Pons (tissue), 1 donor: Measurements from ENCODE around the gene CAPN3.

Source experiments
- DNase-seq: peaks from one replicate; pipeline ENCODE4 v3.0.0-alpha.2; 2016; ENCODE audit warnings: low spot score

Gene CAPN3

DNA sequence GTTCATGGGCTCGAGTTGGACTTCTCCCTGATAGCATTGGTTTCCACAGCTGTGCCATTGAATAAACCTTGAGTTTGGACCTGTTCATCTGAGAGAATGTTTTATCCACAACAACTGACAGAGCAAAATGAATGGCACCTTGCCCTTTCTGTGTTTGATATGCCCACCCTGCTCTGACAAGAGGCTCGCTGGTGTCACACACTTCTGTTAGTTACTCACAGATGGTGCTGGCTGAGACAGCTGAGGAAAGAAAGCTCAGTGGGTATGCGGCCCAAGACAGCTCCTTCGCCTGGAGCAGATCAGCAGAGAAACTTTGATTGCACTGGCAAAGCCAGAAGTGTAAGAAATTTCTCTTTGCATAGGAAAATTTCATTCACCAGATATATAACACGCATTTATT is 2.5 kb upstream of the CAPN3 start:
- DNase-seq = no peak

DNA sequence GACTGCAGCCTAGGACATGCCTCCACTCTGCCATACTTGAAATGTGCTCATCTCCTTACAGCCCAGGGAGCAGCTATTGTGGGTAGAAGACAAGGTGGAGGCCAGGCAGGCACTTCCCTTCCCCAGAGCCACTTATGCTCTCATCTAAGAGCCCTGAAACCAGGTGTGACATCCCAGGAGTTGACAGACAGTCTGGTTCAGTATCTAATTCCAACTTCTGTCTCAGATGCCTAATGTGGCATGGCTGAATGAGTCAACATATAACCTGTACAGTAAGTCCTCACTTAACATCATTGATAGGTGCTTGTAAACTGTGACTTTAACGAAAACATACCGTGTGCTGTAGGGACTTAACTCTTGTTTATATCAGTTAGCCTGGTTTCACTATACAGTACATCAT is 1.2 kb upstream of the CAPN3 start:
- no peak for DNase-seq

DNA sequence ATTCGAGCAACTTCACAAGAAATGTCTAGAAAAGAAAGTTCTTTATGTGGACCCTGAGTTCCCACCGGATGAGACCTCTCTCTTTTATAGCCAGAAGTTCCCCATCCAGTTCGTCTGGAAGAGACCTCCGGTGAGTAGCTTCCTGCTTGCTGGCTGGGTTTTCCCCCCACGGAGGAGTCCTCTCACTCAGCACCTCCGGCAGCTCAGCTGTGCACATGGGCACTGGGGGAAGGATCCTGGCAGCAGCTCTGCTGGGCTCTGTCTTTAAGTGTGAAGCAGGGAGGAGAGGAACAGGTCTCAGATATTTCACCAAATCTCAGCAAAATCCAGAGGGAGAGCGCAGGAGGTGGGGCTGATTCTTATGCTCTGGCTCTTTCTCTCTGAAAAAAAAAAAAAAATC is 684 bp downstream of the CAPN3 start:
- no peak for DNase-seq

DNA sequence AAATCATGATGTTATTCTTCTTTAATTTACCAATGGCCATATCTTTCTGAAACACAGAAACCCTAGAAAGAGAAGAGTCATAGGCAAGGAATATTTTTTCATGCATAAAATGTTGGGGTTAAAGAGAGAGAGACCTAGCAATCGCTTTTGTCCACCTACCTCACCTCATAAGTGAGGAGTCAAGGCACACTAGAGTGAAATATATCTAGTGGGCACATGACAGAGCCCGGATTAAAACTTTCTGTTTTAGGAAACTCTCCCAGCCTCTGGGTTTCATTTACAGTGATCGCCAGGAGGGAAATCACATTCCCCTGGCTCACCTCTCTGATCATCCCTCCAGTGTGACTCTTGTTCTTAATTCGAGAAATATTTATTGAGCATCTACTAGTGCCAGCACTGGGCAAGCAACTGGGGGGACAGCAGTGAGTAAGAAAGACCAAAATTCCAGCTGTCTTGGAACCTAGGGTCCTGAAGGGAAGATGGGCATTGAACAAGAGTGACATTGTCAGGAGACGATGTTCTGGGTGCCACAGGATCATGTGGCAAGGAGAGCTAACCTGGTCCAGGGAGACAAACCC is 1.3 kb downstream of the CAPN3 start:
- no peak for DNase-seq

DNA sequence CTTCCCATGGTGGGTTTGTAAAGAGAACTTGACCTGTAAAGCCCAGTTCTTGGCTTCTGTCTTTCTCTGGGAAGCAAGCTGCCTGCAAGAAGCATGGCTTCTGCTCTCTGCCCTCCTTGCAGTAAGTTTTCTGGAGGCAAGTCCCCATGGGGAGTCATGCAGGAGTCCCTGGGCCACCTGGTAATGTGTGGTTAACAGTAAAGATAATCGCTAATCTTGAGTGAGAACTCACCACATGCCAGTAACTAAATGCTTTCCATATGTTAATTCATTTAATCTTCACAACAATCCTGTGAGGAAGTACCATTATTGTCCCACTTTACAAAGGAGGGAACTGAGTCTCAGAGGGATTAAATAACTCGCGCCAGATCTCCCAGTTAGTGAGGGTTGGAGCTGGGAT is 4.2 kb downstream of the CAPN3 start:
- no peak for DNase-seq

DNA sequence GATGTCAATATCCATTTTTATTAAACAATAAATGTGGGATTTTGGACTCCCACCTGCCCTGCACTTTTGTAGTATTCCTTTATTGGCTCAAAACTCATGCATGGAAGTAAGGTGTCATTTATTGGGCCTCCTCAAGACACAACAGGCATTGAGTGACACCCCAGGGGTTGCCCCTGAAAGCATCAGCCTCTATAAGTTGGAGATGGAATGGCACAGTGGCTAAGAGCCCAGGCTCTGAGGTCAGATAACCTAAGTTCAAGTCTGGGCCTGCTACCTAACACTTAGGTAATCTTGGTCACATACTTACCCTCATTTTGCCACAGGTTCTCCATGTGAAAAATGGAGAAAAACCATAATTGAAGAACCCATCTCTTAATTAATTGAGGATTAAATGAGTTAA is 4.6 kb downstream of the CAPN3 start:
- no peak for DNase-seq

DNA sequence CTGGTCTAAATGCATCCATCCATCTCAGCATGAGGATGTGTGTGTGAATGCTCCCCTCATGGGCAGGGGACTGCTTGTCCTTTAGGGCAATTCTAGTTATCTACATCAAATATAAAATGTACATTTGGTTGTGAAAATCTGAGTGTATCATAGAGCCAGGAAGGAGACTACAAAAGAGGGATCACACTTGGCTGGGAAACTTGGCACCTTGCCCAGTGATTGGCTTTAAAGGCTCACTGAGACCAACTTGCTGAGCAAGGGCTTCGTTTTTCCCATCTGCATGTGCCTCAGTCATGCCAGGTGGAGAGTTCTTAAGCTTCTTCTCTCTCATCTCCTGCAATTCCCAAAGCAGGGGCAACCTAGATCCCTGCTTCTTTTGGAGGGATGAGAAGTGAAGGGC is 5.2 kb downstream of the CAPN3 start:
- DNase-seq = peak; percentile 7

DNA sequence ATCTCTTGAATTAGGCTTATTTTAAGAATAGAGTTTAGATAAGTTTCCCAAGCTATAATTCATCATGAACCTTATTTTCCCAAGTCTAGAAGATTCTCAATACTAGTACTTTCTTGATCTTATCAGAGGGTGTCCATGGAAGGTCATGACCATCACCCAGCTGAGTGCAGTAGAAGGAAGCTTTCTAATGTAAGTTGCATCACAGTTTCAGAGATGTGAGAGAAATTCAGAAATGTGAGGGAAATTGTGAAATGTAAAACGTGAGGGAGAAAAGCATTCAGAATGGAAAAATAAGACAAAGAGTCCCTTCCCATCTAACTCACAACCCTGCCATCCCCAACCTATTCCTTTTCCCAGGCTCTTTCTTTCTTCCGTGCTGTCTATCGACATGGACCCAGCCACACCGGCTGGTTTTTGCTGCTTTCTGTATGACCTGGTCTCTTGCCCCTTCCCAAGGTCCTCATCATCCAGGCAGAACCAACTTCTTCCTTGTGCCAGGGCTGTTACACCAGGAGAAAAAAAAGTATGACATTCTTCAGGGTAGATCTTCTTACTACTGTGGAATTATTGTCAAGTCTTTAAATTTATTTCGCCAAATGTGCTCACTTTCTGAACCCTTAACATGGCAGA is 6.7 kb downstream of the CAPN3 start:
- no peak for DNase-seq

DNA sequence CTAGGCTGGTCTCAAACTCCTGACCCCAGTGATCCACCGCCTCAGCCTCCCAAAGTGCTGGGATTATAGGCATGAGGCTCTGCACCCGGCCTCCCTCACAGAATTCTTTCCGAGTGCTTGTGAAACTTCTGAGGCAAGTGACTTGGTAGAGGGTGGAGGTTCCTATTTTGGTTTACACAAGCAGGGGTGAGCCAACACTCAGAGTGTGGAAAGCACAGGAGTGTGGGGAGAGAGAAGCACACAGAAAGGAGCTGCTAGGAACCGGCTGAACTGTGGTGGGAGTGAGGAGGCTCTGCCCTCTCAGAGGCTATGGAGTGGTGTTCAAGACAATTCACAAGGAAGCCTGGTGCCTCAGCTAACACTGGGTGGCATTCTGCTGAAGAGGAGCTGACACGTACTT is 7.7 kb downstream of the CAPN3 start:
- DNase-seq = no peak

DNA sequence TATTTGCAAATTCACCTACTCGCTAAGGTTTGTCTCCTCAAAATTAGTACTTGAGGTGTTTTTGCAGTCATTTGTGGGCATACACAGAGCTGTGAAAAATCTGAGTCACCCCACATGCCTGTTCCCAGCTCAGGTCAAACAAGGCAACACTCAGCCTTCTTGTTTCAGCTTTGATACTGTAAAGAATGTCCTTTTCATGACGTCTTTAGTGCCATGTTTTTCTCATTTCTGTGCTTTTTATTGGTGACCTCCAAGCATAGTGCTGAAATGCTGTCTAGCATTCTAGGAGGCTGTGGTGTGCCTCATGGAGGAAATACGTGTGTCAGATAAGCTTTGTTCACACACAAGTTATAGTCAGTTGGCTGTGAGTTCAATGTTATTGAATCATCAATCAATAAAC is 8.8 kb downstream of the CAPN3 start:
- no peak for DNase-seq

DNA sequence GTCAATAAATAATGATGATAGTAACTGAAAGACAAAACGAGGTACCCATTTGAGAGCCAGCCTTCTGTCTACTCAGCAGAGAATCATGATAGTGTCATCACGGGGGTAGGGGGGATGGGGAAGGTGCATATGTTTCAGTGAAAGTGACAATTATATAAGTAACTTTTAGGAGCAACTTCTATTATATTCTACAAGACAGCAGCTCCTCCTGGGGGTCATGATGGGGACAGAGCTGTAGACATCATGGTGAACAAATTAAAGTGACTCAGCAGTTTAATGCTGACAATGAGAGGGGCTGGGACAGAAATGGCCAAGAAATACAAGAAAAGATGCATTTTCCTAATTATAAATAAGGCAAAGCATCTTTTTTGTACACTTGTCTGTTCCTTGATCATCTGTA is 11.8 kb downstream of the CAPN3 start:
- DNase-seq = no peak

DNA sequence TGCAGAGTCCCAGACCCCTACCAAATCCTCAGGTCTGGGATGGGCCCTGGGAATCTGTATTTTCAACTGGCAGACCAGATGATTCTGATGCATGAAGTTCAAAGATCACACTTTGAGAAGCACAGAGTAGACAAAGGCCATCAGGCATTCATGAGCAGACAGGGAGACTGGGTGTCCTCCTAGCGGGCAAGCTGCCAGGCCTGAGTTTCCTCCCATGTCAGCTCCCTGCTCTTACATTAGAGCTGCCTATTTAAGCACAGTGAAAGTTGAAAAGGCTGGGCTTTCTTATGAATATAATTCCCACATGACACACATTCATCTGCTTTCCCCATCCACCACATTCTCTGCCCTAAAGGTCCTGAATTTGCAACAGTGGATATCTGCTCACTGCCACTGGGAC is 14.0 kb downstream of the CAPN3 start:
- peak; percentile 17 for DNase-seq

DNA sequence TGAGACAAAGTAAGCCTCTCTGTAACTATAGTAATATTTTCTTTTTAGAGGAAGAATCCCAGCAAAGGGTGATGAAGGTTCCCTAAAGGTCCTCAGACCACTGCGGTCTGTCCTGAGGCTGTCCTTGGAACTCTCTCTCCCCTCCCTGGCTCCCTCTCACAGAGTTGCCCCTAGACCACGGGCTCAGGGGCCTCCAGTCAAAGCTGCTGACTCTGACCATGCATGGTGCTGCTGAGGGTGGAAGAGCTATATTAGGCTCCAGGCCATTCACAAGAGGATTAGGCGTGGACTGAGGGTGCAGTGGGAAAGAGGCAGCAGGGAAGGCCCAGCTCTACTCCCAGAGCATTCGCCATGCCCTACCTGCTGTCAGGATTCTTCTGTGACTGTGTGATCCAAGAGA is 14.6 kb downstream of the CAPN3 start:
- DNase-seq = no peak

DNA sequence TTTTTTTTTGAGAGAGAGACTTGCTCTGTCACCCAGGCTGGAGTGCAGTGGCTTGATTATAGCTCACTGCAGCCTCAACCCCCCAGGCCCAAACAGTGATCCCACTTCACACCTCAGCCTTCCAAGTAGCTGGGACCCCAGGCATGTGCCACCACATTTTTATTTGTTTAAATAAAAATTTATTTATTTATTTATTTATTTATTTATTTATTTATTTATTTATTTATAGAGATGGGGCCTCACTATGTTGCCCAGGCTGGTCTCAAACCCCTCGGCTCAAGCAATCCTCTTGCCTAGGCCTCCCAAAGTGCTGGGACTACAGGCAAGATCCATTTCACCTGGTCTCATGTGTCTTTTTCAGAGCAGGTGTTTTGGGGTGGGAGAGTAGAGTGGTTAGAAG is 15.5 kb downstream of the CAPN3 start:
- DNase-seq = no peak

DNA sequence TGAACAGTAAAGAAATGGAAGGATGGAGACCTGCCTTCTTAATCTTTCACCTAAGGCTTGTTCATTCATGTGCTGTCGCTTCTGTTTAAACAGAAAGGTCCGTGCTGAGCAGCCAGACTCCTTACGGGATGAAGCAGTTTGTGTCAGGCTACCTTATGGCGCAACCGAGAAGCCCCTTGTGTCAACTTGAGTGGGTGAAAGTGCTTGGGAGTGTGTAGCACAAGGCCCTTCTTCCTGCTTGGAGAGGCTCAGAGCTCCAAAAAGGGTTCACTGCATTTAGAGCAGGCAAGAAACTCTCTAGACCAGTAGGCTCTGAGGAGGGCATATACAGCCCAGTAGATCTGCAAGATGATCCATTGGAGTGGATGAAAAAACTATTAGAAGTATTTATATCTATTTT is 16.0 kb downstream of the CAPN3 start:
- no peak for DNase-seq

DNA sequence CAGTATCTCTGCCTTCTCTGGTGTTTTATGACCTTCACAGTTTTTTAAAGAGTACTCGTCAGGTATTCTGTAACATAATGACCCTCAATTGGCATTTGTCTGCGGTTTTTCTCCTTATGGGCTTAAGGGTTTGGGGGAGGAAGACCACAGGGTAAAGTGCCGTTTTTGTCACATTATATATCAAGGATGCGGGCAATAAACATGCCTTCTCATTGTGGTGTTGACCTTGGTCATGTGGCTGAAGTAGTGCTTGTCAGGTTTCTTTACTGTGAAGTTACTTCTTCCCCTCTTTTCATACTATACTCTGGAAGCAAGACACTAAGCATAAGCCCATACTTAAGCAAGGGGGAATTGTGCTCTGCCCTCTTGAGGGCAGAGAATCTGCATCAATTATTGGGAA is 16.6 kb downstream of the CAPN3 start:
- DNase-seq = no peak

DNA sequence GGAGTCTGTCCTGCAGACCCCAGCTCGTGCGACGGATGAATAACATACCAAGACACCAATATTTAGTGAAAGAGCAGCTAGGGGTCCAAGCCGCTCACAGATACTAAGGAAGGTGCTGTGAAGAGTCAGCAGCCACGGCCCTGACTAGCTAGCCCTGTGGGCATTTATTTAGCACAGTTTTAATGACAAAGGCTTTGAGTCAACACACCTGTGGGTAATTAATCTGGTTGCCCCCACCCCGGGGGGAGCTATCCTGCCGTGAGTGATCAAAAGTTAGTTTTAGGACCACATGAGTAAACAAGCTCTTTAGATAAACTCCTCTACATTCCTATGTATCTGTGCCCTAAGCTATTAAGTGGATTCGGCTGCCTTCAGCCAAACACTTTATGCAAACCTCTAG is 18.7 kb downstream of the CAPN3 start:
- DNase-seq = no peak

DNA sequence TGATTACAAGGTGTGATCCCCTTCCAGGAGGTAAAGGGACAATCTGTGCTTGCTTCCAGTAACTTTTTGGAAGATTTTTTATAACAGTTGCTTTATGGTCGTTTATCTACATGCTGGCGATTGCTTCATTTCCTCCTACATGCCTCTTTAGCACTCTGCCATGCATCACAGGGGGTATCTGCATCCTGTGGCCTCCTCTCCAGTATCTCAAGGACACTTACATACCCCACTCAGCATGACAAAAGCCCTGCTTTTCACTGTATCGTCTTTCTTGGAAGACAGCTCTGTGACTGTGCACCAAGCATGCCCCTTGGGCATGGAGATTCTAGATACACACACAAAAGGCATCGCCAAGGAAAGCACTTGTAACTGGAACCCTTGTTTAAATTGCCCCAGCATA is 25.3 kb downstream of the CAPN3 start:
- DNase-seq = no peak

DNA sequence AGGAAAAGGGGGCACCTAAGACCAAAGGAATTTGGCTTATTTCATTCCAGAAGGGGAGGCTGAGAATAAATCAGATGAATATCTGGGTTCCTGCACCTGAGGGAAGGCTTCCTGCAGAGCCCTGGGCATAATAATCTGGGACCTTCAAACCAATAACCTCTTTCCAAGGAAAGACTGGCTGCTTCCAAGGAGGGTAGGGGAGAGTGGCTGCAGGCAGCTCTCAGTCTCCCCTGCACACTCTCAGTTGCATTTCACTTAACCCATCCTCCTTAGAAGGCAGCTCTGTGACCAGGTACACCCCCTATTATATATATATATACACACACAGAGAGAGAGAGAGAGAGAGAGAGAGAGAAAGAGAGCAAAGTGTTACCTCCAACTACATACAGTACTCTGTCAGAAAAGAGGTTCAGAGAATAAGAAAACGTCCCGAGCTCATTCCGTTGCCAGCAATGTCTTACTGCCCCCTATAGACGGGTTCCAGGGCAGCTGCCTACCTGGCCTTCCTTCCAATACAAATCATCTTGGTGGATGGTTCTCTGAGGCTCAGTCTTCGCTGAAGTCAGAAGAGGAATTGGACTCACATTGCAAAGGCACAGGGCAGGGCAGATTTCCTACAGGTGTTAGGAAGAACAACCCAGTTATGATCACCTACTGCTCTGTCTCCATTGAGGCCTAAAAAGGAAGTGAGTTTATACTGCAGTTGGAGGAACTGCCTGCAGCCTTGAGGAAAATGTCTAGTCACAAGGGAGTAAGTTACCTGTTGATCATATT is 26.1 kb downstream of the CAPN3 start:
- peak; percentile 37 for DNase-seq

DNA sequence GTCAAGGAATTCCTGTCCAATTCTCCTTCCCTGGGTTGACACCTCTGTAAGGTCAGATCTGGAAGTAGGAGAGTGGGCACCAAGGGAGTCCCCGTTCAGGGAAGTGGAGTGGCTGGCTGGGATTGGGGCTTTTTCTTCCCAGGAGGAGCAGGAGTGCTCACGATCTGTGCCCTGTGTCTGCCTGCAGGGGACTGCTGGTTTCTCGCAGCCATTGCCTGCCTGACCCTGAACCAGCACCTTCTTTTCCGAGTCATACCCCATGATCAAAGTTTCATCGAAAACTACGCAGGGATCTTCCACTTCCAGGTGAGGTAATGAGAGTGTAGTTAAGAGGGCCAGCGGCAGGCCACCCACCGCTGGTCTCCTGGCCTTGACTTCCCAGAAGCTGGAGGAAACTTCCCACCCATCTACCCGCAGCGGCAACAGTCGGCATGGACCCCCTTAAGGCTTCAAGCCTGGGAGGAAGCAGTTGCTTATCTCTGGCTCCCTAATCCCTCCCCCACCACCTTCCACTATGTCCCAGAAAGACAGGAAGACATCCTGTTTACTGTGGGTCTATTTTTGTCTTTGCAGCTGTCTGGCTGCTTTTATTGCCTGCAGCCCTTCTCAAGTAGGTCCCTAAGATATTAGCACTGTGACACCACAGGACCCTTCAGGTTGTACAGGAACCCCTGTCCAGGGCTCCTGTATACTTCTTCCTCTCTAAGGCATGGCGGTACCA is 26.8 kb downstream of the CAPN3 start:
- no peak for DNase-seq

DNA sequence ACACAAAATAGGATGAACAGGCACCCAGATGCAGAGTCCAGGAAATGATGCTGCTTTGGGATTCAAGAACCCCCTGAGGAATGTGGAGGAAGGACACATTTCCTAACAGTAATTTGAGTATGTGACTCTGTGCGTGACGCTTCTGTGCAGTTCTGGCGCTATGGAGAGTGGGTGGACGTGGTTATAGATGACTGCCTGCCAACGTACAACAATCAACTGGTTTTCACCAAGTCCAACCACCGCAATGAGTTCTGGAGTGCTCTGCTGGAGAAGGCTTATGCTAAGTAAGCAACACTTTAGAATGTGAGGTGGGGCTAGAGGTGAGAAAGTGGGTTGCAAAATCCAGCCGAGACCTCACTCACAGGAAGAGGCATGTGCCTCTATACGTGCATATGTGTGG is 28.3 kb downstream of the CAPN3 start:
- no peak for DNase-seq

DNA sequence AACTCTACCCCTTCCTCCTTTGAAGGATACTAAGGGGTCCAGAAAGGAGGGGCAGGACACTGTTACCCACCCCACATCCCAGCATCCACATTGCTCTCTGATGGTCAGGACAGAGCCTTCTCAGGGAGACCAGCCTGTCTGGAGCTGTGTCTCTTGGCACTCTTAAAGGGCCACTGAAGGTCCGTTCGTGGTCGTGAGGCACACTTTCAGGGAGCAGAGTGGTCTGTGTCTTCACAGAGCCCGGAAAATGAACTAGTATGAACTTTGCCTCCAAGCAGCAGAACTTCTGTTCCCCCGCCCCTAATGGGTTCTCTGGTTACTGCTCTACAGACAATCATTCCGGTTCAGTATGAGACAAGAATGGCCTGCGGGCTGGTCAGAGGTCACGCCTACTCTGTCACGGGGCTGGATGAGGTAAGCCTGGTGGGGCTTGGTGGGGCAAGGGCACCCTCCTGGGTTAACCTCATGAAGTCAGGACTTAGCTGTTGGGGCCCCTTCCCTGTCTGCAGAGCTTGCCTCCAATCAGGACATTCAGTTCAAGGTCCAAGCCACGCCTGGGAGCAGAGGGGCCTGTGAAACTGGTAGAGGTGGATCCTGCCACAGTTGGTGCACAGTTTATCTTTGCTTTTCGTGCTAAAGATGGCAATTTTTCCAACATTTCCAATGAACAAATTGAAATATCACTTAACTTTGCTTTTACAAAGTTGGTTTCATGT is 33.2 kb downstream of the CAPN3 start:
- no peak for DNase-seq
